WTC11 (cell line): Measurements from ENCODE around the gene CORO7. TPM values are rescaled to one million over a fixed set of nuclear protein-coding genes. Genes with fewer than 3 reads are reported as not detected.

Experiments used
- ATAC-seq: fragments of 200-7000 bp; cut with Tn5 transposase; 2 replicates; pipeline ENCODE4 v1.10.0; 2021; ENCODE audit warnings: mild to moderate bottlenecking, moderate library complexity
- CTCF ChIA-PET: fragments of 300-600 bp; sonication (Branson Sonifier 250); formaldehyde crosslinking; loops from one replicate; lab custom pipeline; 2021; ENCODE audit warnings: antibody characterized with exemption; lab: Charles Lee
- POLR2A ChIA-PET: fragments of 350-600 bp; sonication (Branson Sonifier 250); formaldehyde crosslinking; loops from one replicate; lab custom pipeline; 2021; ENCODE audit warnings: antibody characterized with exemption; lab: Charles Lee
- DNase-seq: peaks from one replicate; pipeline ENCODE4 v3.0.0; 2021; ENCODE audit warnings: low spot score
- H3K27ac Mint-ChIP-seq: 2 replicates; pipeline ENCODE4 v1.8.0; 2021; ENCODE audit warnings: mixed read lengths
- H3K27me3 Mint-ChIP-seq: 2 replicates; pipeline ENCODE4 v1.8.0; 2021; ENCODE audit warnings: low read depth, mild to moderate bottlenecking, moderate library complexity, mixed read lengths
- H3K36me3 Mint-ChIP-seq: 2 replicates; pipeline ENCODE4 v1.8.0; 2021; ENCODE audit warnings: mixed read lengths
- H3K4me1 Mint-ChIP-seq: 2 replicates; pipeline ENCODE4 v1.8.0; 2022; ENCODE audit warnings: mixed read lengths
- H3K4me3 Mint-ChIP-seq: 2 replicates; pipeline ENCODE4 v1.8.0; 2021; ENCODE audit warnings: mild to moderate bottlenecking, moderate library complexity, mixed read lengths
- H3K9me3 Mint-ChIP-seq: 2 replicates; pipeline ENCODE4 v1.8.0; 2021; ENCODE audit warnings: mixed read lengths
- ATF3 ChIP-seq: sonication (generic); formaldehyde crosslinking; conservative IDR thresholded peaks from 2 replicates; pipeline ENCODE4 v1.8.1; 2022; ENCODE audit warnings: mild to moderate bottlenecking, missing genetic modification reagents
- ATF6 ChIP-seq: sonication (generic); formaldehyde crosslinking; IDR thresholded peaks from 2 replicates; pipeline ENCODE4 v1.8.1; 2023; ENCODE audit warnings: mild to moderate bottlenecking, missing genetic modification reagents
- EMX1 ChIP-seq: fragments of 250-450 bp; sonication (Bioruptor Pico); IDR thresholded peaks from 2 replicates; pipeline ENCODE4 v1.8.0; 2021; ENCODE audit warnings: mild to moderate bottlenecking
- ESRRA ChIP-seq: sonication (generic); formaldehyde crosslinking; IDR thresholded peaks from 2 replicates; pipeline ENCODE4 v1.8.1; 2022; ENCODE audit warnings: mild to moderate bottlenecking, missing genetic modification reagents, borderline replicate concordance
- FOXK1 ChIP-seq: sonication (generic); formaldehyde crosslinking; IDR thresholded peaks from 2 replicates; pipeline ENCODE4 v1.8.0; 2022; ENCODE audit warnings: mild to moderate bottlenecking, moderate library complexity, missing genetic modification reagents
- GABPB1 ChIP-seq: sonication (generic); formaldehyde crosslinking; IDR thresholded peaks from 2 replicates; pipeline ENCODE4 v1.8.1; 2023; ENCODE audit warnings: mild to moderate bottlenecking, missing genetic modification reagents
- KAT7 ChIP-seq: sonication (generic); formaldehyde crosslinking; IDR thresholded peaks from 2 replicates; pipeline ENCODE4 v1.8.1; 2023; ENCODE audit warnings: missing genetic modification reagents, mild to moderate bottlenecking, borderline replicate concordance
- NFATC4 ChIP-seq: fragments of 250-450 bp; sonication (Bioruptor Pico); IDR thresholded peaks from 2 replicates; pipeline ENCODE4 v1.9.0; 2021; ENCODE audit warnings: mild to moderate bottlenecking
- NFE2L1 ChIP-seq: sonication (generic); formaldehyde crosslinking; IDR thresholded peaks from 2 replicates; pipeline ENCODE4 v1.8.1; 2023; ENCODE audit warnings: missing genetic modification reagents
- NR1H2 ChIP-seq: sonication (generic); formaldehyde crosslinking; IDR thresholded peaks from 2 replicates; pipeline ENCODE4 v1.9.0; 2021; ENCODE audit warnings: mild to moderate bottlenecking, moderate library complexity, missing genetic modification reagents
- NR3C1 ChIP-seq: sonication (generic); formaldehyde crosslinking; conservative IDR thresholded peaks from 2 replicates; pipeline ENCODE4 v1.8.1; 2023; ENCODE audit warnings: low read depth, mild to moderate bottlenecking, missing genetic modification reagents
- PRRX2 ChIP-seq: fragments of 250-450 bp; sonication (Bioruptor Pico); IDR thresholded peaks from 2 replicates; pipeline ENCODE4 v1.8.0; 2021; ENCODE audit warnings: mild to moderate bottlenecking
- RELA ChIP-seq: sonication (generic); formaldehyde crosslinking; IDR thresholded peaks from 2 replicates; pipeline ENCODE4 v1.8.1; 2022; ENCODE audit warnings: missing genetic modification reagents, mild to moderate bottlenecking, borderline replicate concordance
- TCF7 ChIP-seq: sonication (generic); formaldehyde crosslinking; IDR thresholded peaks from 2 replicates; pipeline ENCODE4 v1.8.0; 2022; ENCODE audit warnings: mild to moderate bottlenecking, low read depth, missing genetic modification reagents, moderate library complexity
- TEAD4 ChIP-seq: sonication (generic); formaldehyde crosslinking; IDR thresholded peaks from 2 replicates; pipeline ENCODE4 v1.8.0; 2022; ENCODE audit warnings: mild to moderate bottlenecking, missing genetic modification reagents
- ZNF121 ChIP-seq: sonication (generic); formaldehyde crosslinking; IDR thresholded peaks from 2 replicates; pipeline ENCODE4 v1.8.0; 2023; ENCODE audit warnings: missing genetic modification reagents
- ZNF219 ChIP-seq: sonication (generic); formaldehyde crosslinking; IDR thresholded peaks from 2 replicates; pipeline ENCODE4 v1.8.0; 2023; ENCODE audit warnings: missing genetic modification reagents, mild to moderate bottlenecking, borderline replicate concordance
- ZNF317 ChIP-seq: sonication (generic); formaldehyde crosslinking; IDR thresholded peaks from 2 replicates; pipeline ENCODE4 v1.8.1; 2023; ENCODE audit warnings: low read depth, mild to moderate bottlenecking, moderate library complexity, missing genetic modification reagents, borderline replicate concordance
- total RNA-seq: library from RNA; stranded (reverse); gene quantifications from 3 replicates; pipeline ENCODE4 v1.2.3, GENCODE V29; 2021
- TF ChIP-seq, protein P1 (sequence below): sonication (generic); formaldehyde crosslinking; IDR thresholded peaks from 2 replicates; pipeline ENCODE4 v1.8.0; 2022; ENCODE audit warnings: mild to moderate bottlenecking, missing genetic modification reagents
- TF ChIP-seq, protein P2 (sequence below): fragments of 250-450 bp; sonication (Bioruptor Pico); IDR thresholded peaks from 2 replicates; pipeline ENCODE4 v1.9.0; 2021; ENCODE audit warnings: mild to moderate bottlenecking, borderline replicate concordance
- TF ChIP-seq, protein P3 (sequence below): sonication (generic); formaldehyde crosslinking; IDR thresholded peaks from 2 replicates; pipeline ENCODE4 v1.8.0; 2023; ENCODE audit warnings: missing genetic modification reagents

Gene CORO7
- total RNA-seq, 1 experiment from 2014 or later: 45.5 TPM

- TF ChIP-seq KAT7 (CRISPR knock-in tag): no peak
- TF ChIP-seq, protein P1, sequence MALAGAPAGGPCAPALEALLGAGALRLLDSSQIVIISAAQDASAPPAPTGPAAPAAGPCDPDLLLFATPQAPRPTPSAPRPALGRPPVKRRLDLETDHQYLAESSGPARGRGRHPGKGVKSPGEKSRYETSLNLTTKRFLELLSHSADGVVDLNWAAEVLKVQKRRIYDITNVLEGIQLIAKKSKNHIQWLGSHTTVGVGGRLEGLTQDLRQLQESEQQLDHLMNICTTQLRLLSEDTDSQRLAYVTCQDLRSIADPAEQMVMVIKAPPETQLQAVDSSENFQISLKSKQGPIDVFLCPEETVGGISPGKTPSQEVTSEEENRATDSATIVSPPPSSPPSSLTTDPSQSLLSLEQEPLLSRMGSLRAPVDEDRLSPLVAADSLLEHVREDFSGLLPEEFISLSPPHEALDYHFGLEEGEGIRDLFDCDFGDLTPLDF (CRISPR knock-in tag): no peak
- TF ChIP-seq FOXK1 (CRISPR knock-in tag): no peak
- no peak for TF ChIP-seq NFE2L1 (CRISPR knock-in tag)
- no peak for TF ChIP-seq TEAD4 (CRISPR knock-in tag)
- TF ChIP-seq ZNF219 (CRISPR knock-in tag): no peak
- no peak for TF ChIP-seq RELA (CRISPR knock-in tag)
Measured at GRCh38 chr16:4366016-4366415, 50.4 kb downstream of the CORO7 start (continued).

DNA sequence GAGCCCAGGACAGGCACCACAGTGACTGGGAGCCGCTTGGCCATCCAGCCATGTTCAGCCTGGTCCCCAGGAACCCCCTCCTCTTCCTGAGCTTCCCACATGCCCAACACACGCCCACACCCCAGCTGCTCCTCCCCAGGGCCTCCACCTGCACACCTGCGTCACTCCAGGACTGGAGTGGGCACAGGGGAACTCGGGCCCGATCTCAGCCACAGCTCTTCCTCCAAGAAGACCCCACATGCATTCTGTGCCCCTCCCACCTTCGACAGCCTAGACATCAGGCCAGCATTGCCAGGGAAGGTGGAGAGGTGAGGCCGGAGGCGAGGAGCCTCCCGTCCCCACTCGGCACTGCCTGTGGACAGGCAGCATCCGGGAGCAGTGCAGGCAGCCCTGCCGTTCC is 50.8 kb downstream of the CORO7 start:
- ATAC-seq (no peak), DNase-seq (no peak)
- no peak overlapping the region for H3K4me3 Mint-ChIP-seq
- H3K9me3 Mint-ChIP-seq: no peaks in the 10 kb centered on the region
- TF ChIP-seq, protein P2, sequence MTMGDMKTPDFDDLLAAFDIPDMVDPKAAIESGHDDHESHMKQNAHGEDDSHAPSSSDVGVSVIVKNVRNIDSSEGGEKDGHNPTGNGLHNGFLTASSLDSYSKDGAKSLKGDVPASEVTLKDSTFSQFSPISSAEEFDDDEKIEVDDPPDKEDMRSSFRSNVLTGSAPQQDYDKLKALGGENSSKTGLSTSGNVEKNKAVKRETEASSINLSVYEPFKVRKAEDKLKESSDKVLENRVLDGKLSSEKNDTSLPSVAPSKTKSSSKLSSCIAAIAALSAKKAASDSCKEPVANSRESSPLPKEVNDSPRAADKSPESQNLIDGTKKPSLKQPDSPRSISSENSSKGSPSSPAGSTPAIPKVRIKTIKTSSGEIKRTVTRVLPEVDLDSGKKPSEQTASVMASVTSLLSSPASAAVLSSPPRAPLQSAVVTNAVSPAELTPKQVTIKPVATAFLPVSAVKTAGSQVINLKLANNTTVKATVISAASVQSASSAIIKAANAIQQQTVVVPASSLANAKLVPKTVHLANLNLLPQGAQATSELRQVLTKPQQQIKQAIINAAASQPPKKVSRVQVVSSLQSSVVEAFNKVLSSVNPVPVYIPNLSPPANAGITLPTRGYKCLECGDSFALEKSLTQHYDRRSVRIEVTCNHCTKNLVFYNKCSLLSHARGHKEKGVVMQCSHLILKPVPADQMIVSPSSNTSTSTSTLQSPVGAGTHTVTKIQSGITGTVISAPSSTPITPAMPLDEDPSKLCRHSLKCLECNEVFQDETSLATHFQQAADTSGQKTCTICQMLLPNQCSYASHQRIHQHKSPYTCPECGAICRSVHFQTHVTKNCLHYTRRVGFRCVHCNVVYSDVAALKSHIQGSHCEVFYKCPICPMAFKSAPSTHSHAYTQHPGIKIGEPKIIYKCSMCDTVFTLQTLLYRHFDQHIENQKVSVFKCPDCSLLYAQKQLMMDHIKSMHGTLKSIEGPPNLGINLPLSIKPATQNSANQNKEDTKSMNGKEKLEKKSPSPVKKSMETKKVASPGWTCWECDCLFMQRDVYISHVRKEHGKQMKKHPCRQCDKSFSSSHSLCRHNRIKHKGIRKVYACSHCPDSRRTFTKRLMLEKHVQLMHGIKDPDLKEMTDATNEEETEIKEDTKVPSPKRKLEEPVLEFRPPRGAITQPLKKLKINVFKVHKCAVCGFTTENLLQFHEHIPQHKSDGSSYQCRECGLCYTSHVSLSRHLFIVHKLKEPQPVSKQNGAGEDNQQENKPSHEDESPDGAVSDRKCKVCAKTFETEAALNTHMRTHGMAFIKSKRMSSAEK (CRISPR knock-in tag): no peak
- TF ChIP-seq NR3C1 (CRISPR knock-in tag) (no peak), RELA (CRISPR knock-in tag) (no peak), KAT7 (CRISPR knock-in tag) (no peak), GABPB1 (no peak), TCF7 (CRISPR knock-in tag) (no peak), EMX1 (CRISPR knock-in tag) (no peak), NFATC4 (CRISPR knock-in tag) (no peak), ZNF121 (CRISPR knock-in tag) (no peak), ESRRA (CRISPR knock-in tag) (no peak)
- ChIA-PET POLR2A (interaction anchor here (0.8 to 1.1 kb wide), 2 partner anchors 8 to 37 kb away, joined by 3 read pairs; no protein-coding TSS in a partner anchor), CTCF (interaction anchor here (0.6 to 2.5 kb wide), 3 partner anchors 12 to 39 kb away, joined by 3 to 14 read pairs (median 13); no protein-coding TSS in a partner anchor)
- H3K36me3 Mint-ChIP-seq: no peaks in the 10 kb centered on the region
- no peak overlapping the region for H3K27ac Mint-ChIP-seq
- no peaks in the 10 kb centered on the region for H3K4me1 Mint-ChIP-seq
- H3K27me3 Mint-ChIP-seq: no peaks in the 10 kb centered on the region

DNA sequence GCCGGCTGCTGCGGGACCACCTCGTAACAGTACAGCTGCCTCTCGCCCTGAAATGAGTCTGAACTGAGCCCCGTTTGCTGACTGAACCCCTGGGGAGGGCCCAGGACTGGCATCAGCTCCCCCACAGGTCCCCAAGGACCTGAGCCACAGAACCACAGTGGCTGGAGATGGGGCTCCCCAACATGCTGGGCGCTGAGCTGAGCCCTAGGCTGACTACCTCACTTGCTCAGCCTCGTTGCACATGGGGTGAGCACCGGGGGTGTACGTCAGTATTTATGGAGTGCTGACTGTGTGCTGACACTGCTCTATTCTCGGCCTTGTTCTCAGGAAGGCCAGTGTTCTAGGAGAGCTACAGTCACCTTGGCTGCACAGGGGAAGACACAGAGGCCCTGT is 51.4 kb downstream of the CORO7 start:
- ATAC-seq: no peak
- CTCF ChIA-PET: interaction anchor here (0.9 to 2.5 kb wide), 5 partner anchors 8 to 55 kb away, joined by 3 to 14 read pairs (median 3); no protein-coding TSS in a partner anchor
- no peaks in the 10 kb centered on the region for H3K36me3 Mint-ChIP-seq

More for the DNA sequence above, 51.4 kb downstream of the CORO7 start:
- no peaks in the 10 kb centered on the region for H3K27me3 Mint-ChIP-seq
- no peak overlapping the region for H3K27ac Mint-ChIP-seq
- H3K4me3 Mint-ChIP-seq: no peak overlapping the region
- H3K4me1 Mint-ChIP-seq: no peaks in the 10 kb centered on the region
- TF ChIP-seq EMX1 (CRISPR knock-in tag) (no peak), ATF3 (no peak), ZNF317 (CRISPR knock-in tag) (no peak), ZNF219 (CRISPR knock-in tag) (no peak), ATF6 (no peak), PRRX2 (no peak), NR1H2 (CRISPR knock-in tag) (no peak)
- TF ChIP-seq, protein P3, sequence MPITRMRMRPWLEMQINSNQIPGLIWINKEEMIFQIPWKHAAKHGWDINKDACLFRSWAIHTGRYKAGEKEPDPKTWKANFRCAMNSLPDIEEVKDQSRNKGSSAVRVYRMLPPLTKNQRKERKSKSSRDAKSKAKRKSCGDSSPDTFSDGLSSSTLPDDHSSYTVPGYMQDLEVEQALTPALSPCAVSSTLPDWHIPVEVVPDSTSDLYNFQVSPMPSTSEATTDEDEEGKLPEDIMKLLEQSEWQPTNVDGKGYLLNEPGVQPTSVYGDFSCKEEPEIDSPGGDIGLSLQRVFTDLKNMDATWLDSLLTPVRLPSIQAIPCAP (CRISPR knock-in tag): no peak
- H3K9me3 Mint-ChIP-seq: no peaks in the 10 kb centered on the region
- POLR2A ChIA-PET: interaction anchor here (1.1 kb wide), 1 partner anchor 38 kb away, joined by 3 read pairs; no protein-coding TSS in a partner anchor
- no peak for DNase-seq
